GM18508 (cell line): ENCODE measurements around the gene CLIP1.

Experiments
- ATAC-seq: cut with Tn5 transposase; IDR thresholded peaks from one replicate; pipeline ENCODE4 v1.9.1; 2021; ENCODE audit warnings: moderate number of reproducible peaks; ENCODE audit not compliant: insufficient read depth, unreplicated experiment

Gene CLIP1

GRCh38 chr12:122323311-122324019 is 99.0 kb downstream of the CLIP1 start:
- no peak for ATAC-seq

GRCh38 chr12:122322501-122322900 is 100.0 kb downstream of the CLIP1 start:
- ATAC-seq: no peak

- ATAC-seq: no peak
These were observed 103.6 kb downstream of the CLIP1 start for GRCh38 chr12:122318607-122319605.

DNA sequence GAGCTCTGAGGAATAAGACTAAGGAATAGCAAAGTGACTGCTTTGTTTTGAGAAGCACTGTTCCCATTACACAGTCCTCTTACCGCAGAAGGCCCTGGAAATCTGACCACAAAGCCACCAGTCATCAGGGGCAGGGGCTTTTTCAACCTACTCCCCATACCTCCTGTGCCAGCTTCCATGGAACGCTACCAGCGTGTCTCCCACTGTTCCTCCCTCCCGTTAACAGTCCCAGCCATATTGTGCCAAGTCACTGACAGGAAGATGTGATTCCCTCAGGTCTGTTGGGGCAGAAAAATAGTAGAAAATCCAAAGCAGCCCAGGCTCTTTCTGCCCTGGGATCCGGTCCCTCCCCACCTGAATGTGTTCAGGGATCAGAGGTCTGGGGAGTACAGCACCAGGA is 109.5 kb downstream of the CLIP1 start:
- ATAC-seq: no peak

DNA sequence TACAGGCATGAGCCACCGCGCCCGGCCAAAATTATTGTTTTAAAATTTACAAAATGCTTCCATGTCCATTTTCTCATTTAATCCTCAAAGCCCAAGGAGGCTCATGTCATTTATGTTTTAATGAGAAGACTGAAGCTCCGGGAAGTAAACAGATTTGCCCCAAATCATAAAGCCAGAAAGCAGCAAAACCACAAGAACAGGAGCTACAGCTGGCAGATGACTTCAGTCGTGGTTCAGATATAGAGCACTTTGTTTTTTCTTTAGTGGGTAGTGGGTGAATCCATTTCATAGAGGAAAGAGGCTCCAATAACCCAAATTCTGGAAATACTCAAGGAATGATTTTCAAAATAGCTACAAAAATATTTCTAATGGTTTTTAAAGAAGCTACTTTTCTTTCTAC is 110.8 kb downstream of the CLIP1 start:
- no peak for ATAC-seq

- ATAC-seq: no peak
These were observed 111.7 kb downstream of the CLIP1 start for GRCh38 chr12:122310626-122311333.

DNA sequence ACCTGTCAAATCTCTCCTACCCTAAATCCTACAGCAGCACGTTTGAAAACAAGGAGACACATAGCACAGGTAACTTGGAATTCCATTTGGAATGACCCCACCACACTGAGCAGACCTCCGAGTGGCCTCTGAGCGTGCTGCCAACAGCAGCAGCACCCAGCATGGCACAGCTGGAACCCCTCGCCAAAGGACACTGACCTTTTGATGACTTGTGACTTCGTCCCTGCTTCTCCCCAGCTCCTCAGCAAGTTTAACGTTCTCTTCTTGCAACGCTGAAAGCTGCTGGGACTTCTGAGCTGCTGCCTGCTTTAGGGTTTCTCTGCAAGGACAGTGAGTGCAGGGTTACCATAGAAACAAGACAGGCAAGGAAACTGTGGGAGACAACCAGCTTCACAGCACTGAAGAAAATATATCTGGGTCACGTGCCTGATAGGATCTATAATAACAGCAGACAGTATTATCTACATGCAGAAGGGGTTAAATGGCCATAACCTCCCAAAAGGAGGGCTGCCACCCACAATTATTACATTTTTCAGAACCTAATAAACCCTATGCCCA is 112.8 kb downstream of the CLIP1 start:
- ATAC-seq: no peak

DNA sequence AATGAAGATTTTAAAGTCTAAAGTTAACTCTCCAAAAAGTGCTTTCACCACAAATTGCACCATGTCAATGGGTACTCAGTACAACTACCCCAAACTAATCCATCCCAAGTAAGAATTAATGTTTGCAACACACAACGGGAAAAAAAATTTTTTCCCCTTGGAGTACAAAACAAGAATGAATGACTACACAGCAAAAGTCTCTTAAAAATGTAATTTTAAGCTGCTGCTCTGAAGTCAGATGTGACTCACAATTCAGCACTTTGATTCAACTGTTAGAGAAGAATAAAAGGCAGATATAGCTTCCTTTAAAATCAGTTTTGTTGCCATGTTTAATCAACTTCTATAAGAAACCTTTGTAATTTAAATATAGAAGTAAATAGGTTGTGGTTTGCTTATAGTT is 113.7 kb downstream of the CLIP1 start:
- ATAC-seq: no peak

GRCh38 chr12:122306407-122306806 is 116.1 kb downstream of the CLIP1 start:
- no peak for ATAC-seq

GRCh38 chr12:122304924-122305323 is 117.5 kb downstream of the CLIP1 start:
- no peak for ATAC-seq

DNA sequence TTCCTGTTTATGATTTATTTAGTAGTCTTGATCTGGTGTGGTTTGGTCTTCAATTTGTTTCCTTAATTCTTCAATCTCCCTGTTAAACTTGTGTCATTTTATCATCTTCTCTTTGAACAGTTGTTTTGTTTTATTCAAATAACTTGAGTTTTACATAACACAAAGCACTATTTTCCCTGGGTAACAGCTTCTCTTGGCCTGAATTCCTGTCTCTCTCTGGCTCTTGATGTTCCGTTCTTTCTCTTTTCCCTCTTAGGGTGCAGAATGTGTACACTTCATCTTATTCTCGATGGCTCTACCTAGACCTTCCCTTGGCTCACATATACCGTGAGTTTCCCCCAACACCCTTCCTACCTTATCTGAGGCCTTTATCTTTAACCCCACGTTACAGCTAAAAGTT is 119.4 kb downstream of the CLIP1 start:
- no peak for ATAC-seq

DNA sequence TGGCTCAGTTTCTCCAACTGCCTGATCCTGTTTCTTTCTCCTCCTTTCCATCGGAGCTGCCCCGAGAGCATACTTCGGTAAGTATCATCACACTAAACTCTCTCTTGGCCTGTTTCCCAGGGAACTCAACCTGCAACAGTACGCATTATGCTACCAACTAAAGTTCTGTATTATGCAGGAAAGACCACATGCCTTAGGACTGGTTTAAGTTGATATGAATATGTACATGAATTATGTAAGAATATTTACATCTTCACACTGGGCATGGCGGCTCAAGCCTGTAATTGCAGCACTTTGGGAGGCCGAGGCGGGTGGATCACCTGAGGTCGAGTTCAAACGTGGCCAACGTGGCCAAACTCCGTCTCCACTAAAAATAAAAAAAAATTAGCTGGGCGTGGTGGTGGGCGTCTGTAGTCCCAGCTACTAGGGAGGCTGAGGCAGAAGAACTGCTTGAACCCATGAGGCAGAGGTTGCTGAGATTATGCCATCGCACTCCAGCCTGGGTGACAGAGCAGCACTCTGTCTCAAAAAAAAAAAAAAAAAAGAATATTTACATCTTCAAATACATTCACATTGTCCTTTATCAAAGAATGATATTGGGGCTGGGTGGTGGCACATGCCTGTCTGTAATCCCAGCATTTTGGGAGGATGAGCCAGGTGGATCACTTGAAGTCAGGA is 124.3 kb downstream of the CLIP1 start:
- ATAC-seq: no peak

- ATAC-seq: no peak
These were observed 125.0 kb downstream of the CLIP1 start for GRCh38 chr12:122297494-122297893.

- no peak for ATAC-seq
These were observed 126.6 kb downstream of the CLIP1 start for GRCh38 chr12:122295877-122296276.

- ATAC-seq: peak; percentile 53
These were observed 129.4 kb downstream of the CLIP1 start for GRCh38 chr12:122293081-122293480.

DNA sequence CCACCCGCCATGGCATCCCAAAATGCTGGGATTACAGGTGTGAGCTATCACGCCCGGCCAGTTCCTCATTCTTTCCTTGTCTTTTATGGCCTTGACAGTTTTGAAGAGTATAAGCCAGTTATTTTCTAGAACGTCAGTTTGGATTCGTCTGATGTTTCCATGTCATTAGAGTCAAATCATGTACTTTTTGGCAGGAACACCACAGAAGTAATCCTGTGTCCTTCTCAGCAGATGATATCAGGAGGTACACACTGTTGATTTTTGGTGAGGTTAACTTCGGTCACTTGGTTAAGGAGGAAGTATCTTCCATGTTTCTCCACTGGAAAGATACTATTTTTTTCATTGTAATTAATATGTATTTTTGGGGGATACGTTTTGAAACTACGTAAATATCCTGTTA is 131.0 kb downstream of the CLIP1 start:
- ATAC-seq: no peak

DNA sequence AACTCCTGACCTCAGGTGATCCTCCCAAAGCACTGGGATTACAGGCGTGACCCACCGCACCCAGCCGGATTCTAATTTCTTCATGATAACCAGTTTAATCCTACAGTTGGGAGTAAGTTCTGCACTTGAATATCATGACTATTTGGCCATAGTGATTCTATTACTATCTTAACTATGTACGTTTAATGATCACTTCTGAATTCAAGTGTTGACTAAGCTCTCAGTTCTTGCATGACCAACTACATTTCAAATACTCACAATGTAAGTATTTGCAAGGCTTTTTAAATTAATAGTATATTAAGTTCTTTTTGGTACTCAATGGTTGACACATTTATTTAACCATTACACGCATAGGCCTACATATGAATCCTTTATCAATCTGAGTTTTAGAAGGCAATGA is 138.8 kb downstream of the CLIP1 start:
- ATAC-seq: no peak

DNA sequence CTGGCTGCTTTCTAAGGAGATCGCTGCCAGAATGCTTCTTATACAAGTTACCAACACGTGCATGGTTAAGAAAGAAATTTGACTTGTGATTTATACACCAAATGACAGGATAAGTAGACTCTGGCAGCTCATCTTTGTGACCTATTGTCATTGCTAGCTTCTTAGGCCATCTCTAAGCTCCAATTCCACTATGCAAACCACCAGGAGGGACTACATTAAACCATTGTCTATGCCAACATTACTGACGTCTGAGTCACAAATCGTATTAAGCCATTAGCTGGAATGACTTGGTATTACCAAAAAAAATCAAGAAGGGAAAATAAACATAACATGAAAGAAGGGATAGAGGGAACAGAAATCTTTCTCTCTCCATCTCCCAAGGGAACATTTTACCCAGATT is 140.4 kb downstream of the CLIP1 start:
- ATAC-seq: no peak

- ATAC-seq: no peak
These were observed 146.2 kb downstream of the CLIP1 start for GRCh38 chr12:122276242-122276641.

DNA sequence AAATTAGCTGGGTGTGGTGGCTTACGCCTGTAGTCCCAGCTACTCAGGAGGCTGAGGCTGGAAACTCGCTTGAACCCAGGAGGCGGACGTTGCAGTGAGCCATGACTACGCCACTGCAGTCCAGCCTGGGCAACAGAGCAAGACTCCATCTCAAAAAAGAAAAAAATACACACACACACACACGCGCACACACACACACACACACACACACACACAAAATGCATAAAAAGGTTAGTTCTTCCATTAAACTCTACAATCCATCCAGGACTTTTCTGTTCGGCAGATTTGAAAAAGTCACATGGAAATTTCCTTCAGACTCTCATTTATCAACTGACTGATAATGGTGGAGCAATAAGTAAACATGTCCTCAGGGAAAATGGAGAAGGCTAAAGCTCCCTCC is 147.0 kb downstream of the CLIP1 start:
- ATAC-seq: no peak
